Sigmoid colon (tissue), 4 donors: ENCODE measurements around the gene KRT72.

Experiments used
- POLR2AphosphoS5 ChIP-seq, 4 donors: sonication (generic); formaldehyde crosslinking; IDR thresholded peaks; one replicate each; pipeline ENCODE4 v1.6.1; 2017; ENCODE audit warnings: antibody characterized with exemption in 4 of 4
- TF ChIP-seq, protein P1 (sequence below), 4 experiments: fragments of 450-650 bp in 3 of 4; fragments of 200-600 bp in 1 of 4; IDR thresholded peaks; one replicate each; pipeline ENCODE4 v1.5.1; 2016 to 2019; ENCODE audit warnings: antibody characterized with exemption in 4 of 4, mild to moderate bottlenecking in 3 of 4, moderate library complexity in 2 of 4

DNA sequence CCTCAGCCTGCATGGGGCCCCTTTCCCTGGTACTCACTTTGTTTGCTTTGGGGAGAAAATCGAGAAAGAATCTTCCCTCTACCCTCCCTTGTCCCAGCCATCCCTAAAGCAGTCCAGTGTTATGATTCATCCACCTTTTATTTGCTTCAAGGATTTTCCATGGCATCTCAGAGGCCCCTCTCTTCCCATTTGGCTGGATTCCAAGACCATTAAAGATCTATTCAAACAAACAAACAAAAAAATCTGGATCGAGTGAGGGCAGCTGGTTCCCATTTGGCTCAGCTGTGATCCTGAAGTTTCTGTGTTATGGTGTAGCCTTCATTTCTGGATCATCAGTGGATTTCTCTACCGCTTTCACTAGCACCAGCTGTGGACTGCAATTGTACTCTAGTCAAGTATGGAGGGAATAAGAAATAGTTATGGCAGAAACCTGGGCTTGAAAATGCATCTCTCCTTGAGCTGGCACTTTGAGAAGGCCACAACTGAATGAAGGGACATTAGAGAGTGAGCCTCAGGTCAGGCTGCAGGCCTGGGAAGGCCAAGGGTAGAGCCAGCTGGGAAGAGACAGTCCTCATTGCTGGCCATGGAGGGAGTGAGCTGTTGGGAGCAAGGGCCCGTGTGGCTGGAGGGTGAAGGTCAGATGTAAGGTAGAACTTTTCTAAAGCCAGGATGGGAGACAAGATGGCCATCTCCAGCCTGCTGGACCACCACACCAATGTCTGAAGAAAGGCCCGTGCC, 62.0 kb downstream of the KRT72 start:
- TF ChIP-seq, protein P1, sequence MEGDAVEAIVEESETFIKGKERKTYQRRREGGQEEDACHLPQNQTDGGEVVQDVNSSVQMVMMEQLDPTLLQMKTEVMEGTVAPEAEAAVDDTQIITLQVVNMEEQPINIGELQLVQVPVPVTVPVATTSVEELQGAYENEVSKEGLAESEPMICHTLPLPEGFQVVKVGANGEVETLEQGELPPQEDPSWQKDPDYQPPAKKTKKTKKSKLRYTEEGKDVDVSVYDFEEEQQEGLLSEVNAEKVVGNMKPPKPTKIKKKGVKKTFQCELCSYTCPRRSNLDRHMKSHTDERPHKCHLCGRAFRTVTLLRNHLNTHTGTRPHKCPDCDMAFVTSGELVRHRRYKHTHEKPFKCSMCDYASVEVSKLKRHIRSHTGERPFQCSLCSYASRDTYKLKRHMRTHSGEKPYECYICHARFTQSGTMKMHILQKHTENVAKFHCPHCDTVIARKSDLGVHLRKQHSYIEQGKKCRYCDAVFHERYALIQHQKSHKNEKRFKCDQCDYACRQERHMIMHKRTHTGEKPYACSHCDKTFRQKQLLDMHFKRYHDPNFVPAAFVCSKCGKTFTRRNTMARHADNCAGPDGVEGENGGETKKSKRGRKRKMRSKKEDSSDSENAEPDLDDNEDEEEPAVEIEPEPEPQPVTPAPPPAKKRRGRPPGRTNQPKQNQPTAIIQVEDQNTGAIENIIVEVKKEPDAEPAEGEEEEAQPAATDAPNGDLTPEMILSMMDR (IDR thresholded peaks at IDR 0.05): no peak
- no peak for TF ChIP-seq POLR2AphosphoS5 (IDR thresholded peaks at IDR 0.05)
